ENCODE data around the gene TBC1D17. TPM values are rescaled to one million over a fixed set of nuclear protein-coding genes. Genes with fewer than 3 reads are reported as not detected.

Gene TBC1D17
- total RNA-seq, 1 donor, result 23.3 TPM

GRCh38 chr19:49927526-49928264 lies 50.2 kb downstream of the TBC1D17 start:
- no peak for TF ChIP-seq CTCF (IDR thresholded peaks at IDR 0.05; ENCODE audit: insufficient read depth, low read depth, low read length)
- peak overlapping the region; percentile 26 for H3K4me3 ChIP-seq (ENCODE audit: low read depth, low read length)
- no peak for DNase-seq (ENCODE audit: low read depth)

DNA sequence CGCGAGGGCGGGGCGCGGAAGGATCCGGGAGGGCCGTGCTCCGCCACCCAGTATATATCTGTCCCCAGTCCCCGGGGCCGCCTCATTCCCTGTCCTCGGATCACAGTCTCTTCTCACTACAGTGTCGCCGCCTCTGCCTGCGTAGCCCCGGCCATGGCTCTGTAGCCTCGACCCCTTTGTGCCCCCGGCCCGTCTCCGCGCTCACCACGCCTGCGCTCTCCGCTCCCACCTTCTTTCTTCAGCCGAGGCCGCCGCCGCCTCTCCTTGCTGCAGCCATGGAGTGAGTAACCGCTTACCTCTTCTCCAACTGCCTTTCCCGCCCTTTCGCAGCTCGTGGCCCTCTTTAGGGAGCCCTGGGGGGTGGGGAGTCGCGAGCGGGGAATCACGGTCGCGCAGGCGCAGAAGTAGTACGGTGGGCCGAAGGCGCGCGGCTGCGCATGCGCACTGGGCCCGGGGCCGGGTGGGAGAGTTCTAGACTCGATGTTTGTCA lies 51.7 kb downstream of the TBC1D17 start, which contains the start of the genes ATF5 and NUP62:
Gene ATF5, plus strand, starts transcription at position 85 of the 490 bp plus-strand sequence. CDS start 1,646 bp downstream, outside the sequence.
Gene NUP62, minus strand, starts transcription at position 384 of the 490 bp plus-strand sequence. CDS start 19,697 bp downstream, outside the sequence.
- DNase-seq (ENCODE audit: low read depth), result peak; percentile 79
- no peak for TF ChIP-seq CTCF (IDR thresholded peaks at IDR 0.05; ENCODE audit: insufficient read depth, low read depth, low read length)
- H3K4me3 ChIP-seq (ENCODE audit: low read depth, low read length), result peak within 1 kb of the TSS; percentile 95

GRCh38 chr19:49929611-49930482 lies 52.3 kb downstream of the TBC1D17 start:
- no peak for TF ChIP-seq CTCF (IDR thresholded peaks at IDR 0.05; ENCODE audit: insufficient read depth, low read depth, low read length)
- peak overlapping the region; percentile 95 for H3K4me3 ChIP-seq (ENCODE audit: low read depth, low read length)
- peak; percentile 96 for DNase-seq (ENCODE audit: low read depth)

- no peak for DNase-seq (ENCODE audit: low read depth)
- peak overlapping the region; percentile 95 for H3K4me3 ChIP-seq (ENCODE audit: low read depth, low read length)
- TF ChIP-seq CTCF (IDR thresholded peaks at IDR 0.05; ENCODE audit: insufficient read depth, low read depth, low read length), result no peak
Observed at GRCh38 chr19:49930483-49931011, 53.0 kb downstream of the TBC1D17 start.

DNA sequence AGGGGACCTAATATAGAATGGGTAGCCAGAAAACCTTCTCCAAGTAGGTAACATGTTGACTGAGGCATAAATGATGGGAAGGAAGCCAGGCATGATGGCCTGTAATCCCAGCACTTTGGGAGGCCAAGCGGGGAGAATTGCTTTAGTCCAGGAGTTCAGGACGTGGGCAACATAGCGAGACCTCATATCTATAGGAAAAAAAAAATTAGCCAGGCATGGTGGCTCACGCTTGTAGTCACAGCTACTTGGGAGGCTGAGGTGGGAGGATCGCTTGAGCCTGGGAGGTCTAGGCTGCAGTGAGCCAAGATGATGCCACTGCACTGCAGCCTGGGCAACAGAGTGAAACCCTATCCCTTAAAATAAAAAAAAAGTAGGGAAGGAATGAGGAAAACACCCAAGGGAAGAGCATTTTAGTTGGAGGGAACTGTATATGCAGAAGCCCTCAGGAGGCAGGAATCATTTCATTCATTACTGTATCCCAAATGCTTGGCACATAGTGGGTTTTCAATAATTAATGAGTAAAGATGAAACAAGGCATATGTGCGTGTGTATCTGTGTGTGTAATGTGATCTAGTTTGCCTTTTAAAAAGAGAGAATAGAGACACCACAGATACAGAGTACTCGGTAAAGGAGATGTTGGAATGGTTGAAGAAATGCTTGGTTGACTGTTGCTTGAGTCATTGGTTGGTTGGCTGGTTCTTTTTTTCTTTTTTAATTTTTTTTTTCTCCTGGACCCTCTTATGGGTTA lies 54.0 kb downstream of the TBC1D17 start:
- DNase-seq (ENCODE audit: low read depth), result no peak
- no peak for TF ChIP-seq CTCF (IDR thresholded peaks at IDR 0.05; ENCODE audit: insufficient read depth, low read depth, low read length)
- H3K4me3 ChIP-seq (ENCODE audit: low read depth, low read length), result no peak overlapping the region

DNA sequence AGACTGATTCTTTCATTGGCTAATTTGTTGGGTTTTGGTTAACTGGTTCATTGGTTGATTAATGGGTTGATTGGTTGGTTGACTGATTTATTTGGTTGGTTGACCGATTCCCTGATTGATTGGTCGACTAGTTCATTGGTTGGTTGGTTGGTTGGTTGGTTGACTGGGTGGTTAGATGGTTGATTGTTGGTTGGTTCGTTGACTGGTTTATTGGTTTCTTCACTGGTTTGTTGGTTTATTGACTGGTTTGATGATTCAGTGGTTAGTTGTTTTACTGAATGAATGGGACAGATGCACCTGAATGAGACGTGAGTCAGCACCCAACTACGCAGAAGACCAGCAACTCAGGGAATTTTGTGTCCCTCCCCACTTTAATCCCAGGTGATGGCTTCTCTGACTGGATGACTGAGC lies 54.5 kb downstream of the TBC1D17 start:
- no peak overlapping the region for H3K4me3 ChIP-seq (ENCODE audit: low read depth, low read length)
- no peak for TF ChIP-seq CTCF (IDR thresholded peaks at IDR 0.05; ENCODE audit: insufficient read depth, low read depth, low read length)

More for the DNA sequence above, 54.5 kb downstream of the TBC1D17 start:
- no peak for DNase-seq (ENCODE audit: low read depth)

Measured in fibroblast of villous mesenchyme (primary cell).